Panc1 (cell line): ENCODE data around the gene TMEM19. TPM values are rescaled to one million over a fixed set of nuclear protein-coding genes. Genes with fewer than 3 reads are reported as not detected.
"Not testable (repeated sequence)": the region's sequence is repeated elsewhere in the genome, so short reads cannot be mapped to it uniquely, and the experiment has no call there.

Experiments
- ATAC-seq: fragments of 200-7000 bp; cut with Tn5 transposase; 2 replicates; pipeline ENCODE4 v1.9.1; 2020; ENCODE audit warnings: mild to moderate bottlenecking, moderate library complexity
- BruUV-seq: library from RNA; stranded (reverse); fragments of 400-500 nt; replicated peaks from 2 replicates; lab custom pipeline; 2021; lab: Mats Ljungman, UMichigan
- CTCF ChIA-PET: fragments of 300-600 bp; sonication (Branson Sonifier 250); formaldehyde crosslinking; loops from one replicate; lab custom pipeline; 2022; ENCODE audit warnings: antibody characterized with exemption; lab: Charles Lee
- POLR2A ChIA-PET: fragments of 300-600 bp; sonication (Branson Sonifier 250); formaldehyde crosslinking; loops from one replicate; lab custom pipeline; 2022; ENCODE audit warnings: antibody characterized with exemption; lab: Charles Lee
- DNase-seq: peaks from one replicate; pipeline ENCODE4 v3.0.0-alpha.2; 2010; ENCODE audit warnings: low read depth, low spot score
- H3K27ac ChIP-seq: 2 replicates; pipeline ENCODE4 v1.5.1; 2011; ENCODE audit warnings: mild to moderate bottlenecking, low read length, inconsistent platforms
- H3K27me3 ChIP-seq: fragments of 200-500 bp; sonication (Bioruptor generic); 2 replicates; pipeline ENCODE4 v1.6.0; 2014; ENCODE audit warnings: low read length, inconsistent platforms; ENCODE audit not compliant: control insufficient read depth, insufficient read depth
- H3K36me3 ChIP-seq: fragments of 200-500 bp; sonication (Bioruptor generic); 2 replicates; pipeline ENCODE4 v1.5.1; 2014; ENCODE audit warnings: inconsistent platforms, mild to moderate bottlenecking, low read length, moderate library complexity; ENCODE audit not compliant: control insufficient read depth, insufficient read depth
- H3K4me1 ChIP-seq: 2 replicates; pipeline ENCODE4 v1.5.1; 2011; ENCODE audit warnings: inconsistent platforms, mild to moderate bottlenecking, low read length, moderate library complexity; ENCODE audit not compliant: control insufficient read depth, insufficient read depth
- H3K4me3 ChIP-seq, 2 experiments: 2 replicates each; pipeline ENCODE4 v1.5.1; 2011 to 2012; ENCODE audit warnings: low read depth in 2 of 2, low read length in 2 of 2, mild to moderate bottlenecking in 2 of 2, inconsistent platforms in 1 of 2, moderate library complexity in 1 of 2
- H3K9me3 ChIP-seq: fragments of 200-500 bp; sonication (Bioruptor generic); 2 replicates; pipeline ENCODE4 v1.5.1; 2014; ENCODE audit warnings: low read depth, mild to moderate bottlenecking, inconsistent platforms, low read length, moderate library complexity; ENCODE audit not compliant: control insufficient read depth, insufficient read depth
- CTCF ChIP-seq: fragments of 450-650 bp; IDR thresholded peaks from 2 replicates; pipeline ENCODE4 v1.5.1; 2017; ENCODE audit warnings: mild to moderate bottlenecking
- POLR2AphosphoS5 ChIP-seq: IDR thresholded peaks from 2 replicates; pipeline ENCODE4 v1.6.1; 2012; ENCODE audit warnings: mild to moderate bottlenecking, low read depth, low read length, moderate library complexity
- SIN3A ChIP-seq: IDR thresholded peaks from 2 replicates; pipeline ENCODE4 v1.6.1; 2012; ENCODE audit warnings: low read depth, mild to moderate bottlenecking, low read length, moderate library complexity, borderline replicate concordance; ENCODE audit not compliant: insufficient read depth
- TCF7L2 ChIP-seq: IDR thresholded peaks from 2 replicates; pipeline ENCODE4 v1.6.1; 2011; ENCODE audit warnings: mild to moderate bottlenecking, low read depth, low read length, inconsistent platforms
- in situ Hi-C: cut with HindIII; loops from 2 replicates; pipeline ENCODE4 v1.10.0; 2016; ENCODE audit warnings: low sequenced_read_pairs, low pct_unique_long_range_greater_than_20kb
- intact Hi-C: fragments of 100-400 bp; cut with micrococcal nuclease; formaldehyde crosslinking; loops from one replicate; pipeline ENCODE4 v1.10.0; 2022; ENCODE audit not compliant: unreplicated experiment
- total RNA-seq: library from RNA; stranded (reverse); gene quantifications from one replicate; pipeline ENCODE4 v1.2.1, GENCODE V29; 2021; ENCODE audit not compliant: unreplicated experiment
- TF ChIP-seq, protein P1 (sequence below), 2 experiments: IDR thresholded peaks; 2 replicates each; pipeline ENCODE4 v1.6.1; 2011 to 2012; ENCODE audit warnings: low read depth in 2 of 2, control low read depth in 1 of 2, low read length in 1 of 2, mild to moderate bottlenecking in 1 of 2, moderate library complexity in 1 of 2; ENCODE audit not compliant: insufficient read depth in 1 of 2

The TMEM19 gene
- total RNA-seq, 1 experiment from 2014 or later, result 72.8 TPM

DNA sequence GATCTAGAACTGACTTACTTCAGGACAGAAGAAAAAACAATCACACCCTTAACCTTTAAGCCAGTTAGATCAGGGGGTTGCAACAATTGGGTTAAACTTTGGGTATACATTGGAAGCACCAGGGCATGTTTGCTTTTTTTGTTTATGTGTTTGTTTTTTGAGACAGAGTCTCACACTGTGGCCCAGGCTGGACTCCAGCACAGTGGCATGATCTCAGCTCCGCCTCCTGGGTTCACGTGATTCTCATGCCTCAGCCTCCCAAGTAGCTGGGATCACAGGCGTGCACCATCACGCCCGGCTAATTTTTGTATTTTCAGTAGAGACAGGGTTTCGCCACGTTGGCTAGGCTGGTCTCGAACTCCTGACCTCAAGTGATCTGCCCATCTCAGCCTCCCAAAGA lies 16.3 kb downstream of the TMEM19 start:
- H3K4me1 ChIP-seq, H3K9me3 ChIP-seq, DNase-seq, H3K27ac ChIP-seq, POLR2A ChIA-PET, CTCF ChIA-PET, intact Hi-C loops, ATAC-seq, H3K27me3 ChIP-seq, H3K36me3 ChIP-seq, in situ Hi-C loops, H3K4me3 ChIP-seq: not testable (repeated sequence)
- BruUV-seq, result TSS peak; percentile 29

GRCh38 chr12:71702590-71702989 lies 16.7 kb downstream of the TMEM19 start:
- CTCF ChIA-PET, result no interaction called here
- in situ Hi-C loops (no loop called here), intact Hi-C loops (no loop called here)
- POLR2A ChIA-PET, result no interaction called here
- Histone ChIP-seq H3K27me3 (no peaks in the 10 kb centered on the region), H3K27ac (no peak overlapping the region), H3K36me3 (peaks cover 1% of the 10 kb centered on the region; the same call in 1 of the 2 replicates), H3K4me3 (no peak overlapping the region), H3K9me3 (no peaks in the 10 kb centered on the region), H3K4me1 (no peaks in the 10 kb centered on the region)
- no peak for DNase-seq
- TF ChIP-seq SIN3A (no peak), POLR2AphosphoS5 (no peak), TCF7L2 (no peak)
- BruUV-seq, result no TSS peak
- no peak for ATAC-seq

DNA sequence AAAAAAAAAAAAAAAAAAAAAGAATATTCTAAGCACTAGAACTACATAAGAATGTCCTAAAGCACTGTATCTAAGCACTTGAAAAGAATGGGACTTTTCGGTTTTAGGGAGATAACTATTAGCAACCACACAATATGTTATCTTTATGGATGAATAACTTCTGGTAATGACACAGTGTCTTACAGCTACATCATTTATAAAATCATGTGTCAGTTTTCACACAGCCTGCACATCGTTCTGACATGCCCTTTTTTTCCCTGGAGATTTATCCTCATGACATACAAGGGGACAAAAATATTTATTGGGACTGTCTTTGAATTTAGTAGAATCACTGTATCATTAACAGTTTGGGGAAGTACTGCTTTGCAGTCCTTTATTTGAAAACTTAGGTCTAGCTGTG lies 17.3 kb downstream of the TMEM19 start:
- ChIA-PET POLR2A (no interaction called here), CTCF (no interaction called here)
- H3K9me3 ChIP-seq, result no peaks in the 10 kb centered on the region
- H3K4me3 ChIP-seq, result no peak overlapping the region
- H3K36me3 ChIP-seq, result no peaks in the 10 kb centered on the region; the same call in 1 of the 2 replicates
- DNase-seq, result no peak
- intact Hi-C loops, result no loop called here
- BruUV-seq, result no TSS peak
- no peak overlapping the region for H3K27ac ChIP-seq
- no peak for ATAC-seq
- no peaks in the 10 kb centered on the region for H3K27me3 ChIP-seq
- H3K4me1 ChIP-seq, result no peaks in the 10 kb centered on the region
- TF ChIP-seq POLR2AphosphoS5, result no peak
- no peak for TF ChIP-seq TCF7L2
- TF ChIP-seq, protein P1, sequence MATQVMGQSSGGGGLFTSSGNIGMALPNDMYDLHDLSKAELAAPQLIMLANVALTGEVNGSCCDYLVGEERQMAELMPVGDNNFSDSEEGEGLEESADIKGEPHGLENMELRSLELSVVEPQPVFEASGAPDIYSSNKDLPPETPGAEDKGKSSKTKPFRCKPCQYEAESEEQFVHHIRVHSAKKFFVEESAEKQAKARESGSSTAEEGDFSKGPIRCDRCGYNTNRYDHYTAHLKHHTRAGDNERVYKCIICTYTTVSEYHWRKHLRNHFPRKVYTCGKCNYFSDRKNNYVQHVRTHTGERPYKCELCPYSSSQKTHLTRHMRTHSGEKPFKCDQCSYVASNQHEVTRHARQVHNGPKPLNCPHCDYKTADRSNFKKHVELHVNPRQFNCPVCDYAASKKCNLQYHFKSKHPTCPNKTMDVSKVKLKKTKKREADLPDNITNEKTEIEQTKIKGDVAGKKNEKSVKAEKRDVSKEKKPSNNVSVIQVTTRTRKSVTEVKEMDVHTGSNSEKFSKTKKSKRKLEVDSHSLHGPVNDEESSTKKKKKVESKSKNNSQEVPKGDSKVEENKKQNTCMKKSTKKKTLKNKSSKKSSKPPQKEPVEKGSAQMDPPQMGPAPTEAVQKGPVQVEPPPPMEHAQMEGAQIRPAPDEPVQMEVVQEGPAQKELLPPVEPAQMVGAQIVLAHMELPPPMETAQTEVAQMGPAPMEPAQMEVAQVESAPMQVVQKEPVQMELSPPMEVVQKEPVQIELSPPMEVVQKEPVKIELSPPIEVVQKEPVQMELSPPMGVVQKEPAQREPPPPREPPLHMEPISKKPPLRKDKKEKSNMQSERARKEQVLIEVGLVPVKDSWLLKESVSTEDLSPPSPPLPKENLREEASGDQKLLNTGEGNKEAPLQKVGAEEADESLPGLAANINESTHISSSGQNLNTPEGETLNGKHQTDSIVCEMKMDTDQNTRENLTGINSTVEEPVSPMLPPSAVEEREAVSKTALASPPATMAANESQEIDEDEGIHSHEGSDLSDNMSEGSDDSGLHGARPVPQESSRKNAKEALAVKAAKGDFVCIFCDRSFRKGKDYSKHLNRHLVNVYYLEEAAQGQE (IDR thresholded peaks at IDR 0.05; ENCODE audit: insufficient read depth in 1 of 2, low read depth in 2 of 2, low read length in 1 of 2), result no peak
- TF ChIP-seq CTCF, result no peak
- TF ChIP-seq SIN3A, result no peak
- in situ Hi-C loops, result no loop called here
